SK-N-SH (cell line): ENCODE measurements around the gene LONP2.

Source experiments
- FOXJ3 ChIP-seq: sonication (generic); formaldehyde crosslinking; IDR thresholded peaks from 2 replicates; pipeline ENCODE4 v1.5.1; 2020; ENCODE audit warnings: mild to moderate bottlenecking, missing genetic modification reagents
- RAD21 ChIP-seq: IDR thresholded peaks from 2 replicates; pipeline ENCODE4 v1.6.1; 2012; ENCODE audit warnings: mild to moderate bottlenecking, low read length
- TEAD4 ChIP-seq: IDR thresholded peaks from 2 replicates; pipeline ENCODE4 v1.4.0; 2012; ENCODE audit warnings: mild to moderate bottlenecking, borderline replicate concordance; ENCODE audit not compliant: insufficient read depth
- TF ChIP-seq, protein P1 (sequence below): fragments of 200-600 bp; sonication (generic); IDR thresholded peaks from 2 replicates; pipeline ENCODE4 v1.6.1; 2017; ENCODE audit warnings: antibody characterized with exemption, mild to moderate bottlenecking, moderate library complexity

DNA sequence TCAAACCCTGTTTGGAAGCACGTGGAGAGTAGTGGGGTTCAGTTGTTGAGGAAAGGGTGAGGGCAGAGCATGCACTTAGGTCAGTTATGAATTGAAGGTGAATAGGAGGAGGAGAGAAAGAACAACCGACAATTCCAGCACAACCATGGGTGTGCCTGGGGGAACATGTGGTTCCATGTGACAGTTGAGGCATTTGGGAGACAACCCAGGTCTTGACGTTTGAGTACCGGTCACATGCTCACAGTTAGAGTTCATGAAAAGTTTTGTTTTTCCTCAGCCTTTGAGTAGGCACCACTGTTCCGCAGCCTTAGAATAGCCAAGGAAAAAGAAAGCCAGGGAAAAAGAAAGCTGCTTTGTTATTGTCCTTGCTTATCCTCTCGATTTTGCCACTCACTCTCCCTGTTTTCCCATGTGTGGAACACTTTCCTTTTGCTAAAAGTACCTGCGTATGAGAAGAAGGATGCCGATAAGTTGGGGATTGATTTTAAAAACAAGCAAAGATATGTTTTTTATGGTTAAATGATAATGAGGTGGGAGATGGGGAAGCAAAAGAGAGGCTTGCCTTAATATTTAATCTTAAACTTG is 28.8 kb downstream of the LONP2 start:
- TF ChIP-seq RAD21 = no peak
- no peak for TF ChIP-seq FOXJ3 (CRISPR knock-in tag)
- TF ChIP-seq, protein P1, sequence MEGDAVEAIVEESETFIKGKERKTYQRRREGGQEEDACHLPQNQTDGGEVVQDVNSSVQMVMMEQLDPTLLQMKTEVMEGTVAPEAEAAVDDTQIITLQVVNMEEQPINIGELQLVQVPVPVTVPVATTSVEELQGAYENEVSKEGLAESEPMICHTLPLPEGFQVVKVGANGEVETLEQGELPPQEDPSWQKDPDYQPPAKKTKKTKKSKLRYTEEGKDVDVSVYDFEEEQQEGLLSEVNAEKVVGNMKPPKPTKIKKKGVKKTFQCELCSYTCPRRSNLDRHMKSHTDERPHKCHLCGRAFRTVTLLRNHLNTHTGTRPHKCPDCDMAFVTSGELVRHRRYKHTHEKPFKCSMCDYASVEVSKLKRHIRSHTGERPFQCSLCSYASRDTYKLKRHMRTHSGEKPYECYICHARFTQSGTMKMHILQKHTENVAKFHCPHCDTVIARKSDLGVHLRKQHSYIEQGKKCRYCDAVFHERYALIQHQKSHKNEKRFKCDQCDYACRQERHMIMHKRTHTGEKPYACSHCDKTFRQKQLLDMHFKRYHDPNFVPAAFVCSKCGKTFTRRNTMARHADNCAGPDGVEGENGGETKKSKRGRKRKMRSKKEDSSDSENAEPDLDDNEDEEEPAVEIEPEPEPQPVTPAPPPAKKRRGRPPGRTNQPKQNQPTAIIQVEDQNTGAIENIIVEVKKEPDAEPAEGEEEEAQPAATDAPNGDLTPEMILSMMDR = no peak
- TF ChIP-seq TEAD4 = no peak
